PFSK-1 (cell line): ENCODE data around the gene E2F4.

Experiments used
- FOXP2 ChIP-seq: optimal IDR thresholded peaks from 2 replicates; pipeline ENCODE3; 2011; ENCODE audit warnings: borderline replicate concordance, control low read depth, inconsistent platforms; ENCODE audit not compliant: insufficient read depth; ENCODE audit errors: extremely low read length, extremely low read depth
- POLR2AphosphoS5 ChIP-seq: IDR thresholded peaks from 2 replicates; pipeline ENCODE4 v1.6.1; 2012; ENCODE audit warnings: low read depth, mild to moderate bottlenecking, control low read depth, low read length, moderate library complexity
- REST ChIP-seq, 2 experiments: IDR thresholded peaks; 2 replicates each; pipeline versions ENCODE4 v1.6.1 to v1.8.0; 2011 to 2012; ENCODE audit warnings: low read depth in 2 of 2, low read length in 2 of 2, control low read depth in 1 of 2, inconsistent platforms in 1 of 2, mild to moderate bottlenecking in 1 of 2, moderate library complexity in 1 of 2; ENCODE audit not compliant: insufficient read depth in 1 of 2
- SIN3A ChIP-seq: IDR thresholded peaks from 2 replicates; pipeline ENCODE4 v1.6.1; 2012; ENCODE audit warnings: mild to moderate bottlenecking, low read length, moderate library complexity, borderline replicate concordance; ENCODE audit not compliant: insufficient read depth
- TAF1 ChIP-seq: IDR thresholded peaks from 2 replicates; pipeline ENCODE4 v1.6.1; 2012; ENCODE audit warnings: low read length, control low read depth, borderline replicate concordance; ENCODE audit not compliant: insufficient read depth

- TF ChIP-seq SIN3A, result no peak
- no peak for TF ChIP-seq TAF1
- TF ChIP-seq POLR2AphosphoS5, result no peak
- TF ChIP-seq REST (IDR thresholded peaks at IDR 0.05; ENCODE audit: insufficient read depth in 1 of 2, low read depth in 2 of 2, low read length in 2 of 2), result no peak
- TF ChIP-seq FOXP2, result no peak
Observed at GRCh38 chr16:67236563-67237395, 44.8 kb downstream of the E2F4 start.
